CD14-positive monocyte (primary cell): ENCODE results near the gene CTNND2. TPM values are rescaled to one million over a fixed set of nuclear protein-coding genes. Genes with fewer than 3 reads are reported as not detected.

Experiments used
- DNase-seq, 3 donors: peaks; one replicate each; pipeline ENCODE4 v3.0.0-alpha.2; 2011 to 2022
- H2AFZ ChIP-seq: 2 replicates; pipeline ENCODE4 v1.6.0; 2012; ENCODE audit warnings: mild to moderate bottlenecking, low read depth, low read length, inconsistent platforms; ENCODE audit not compliant: insufficient read depth, poor library complexity, severe bottlenecking
- H3K27ac ChIP-seq, 2 donors: 1 replicate in 1 of 2; 2 replicates in 1 of 2; pipeline ENCODE4 v1.5.1; 2012 to 2013; ENCODE audit warnings: low read length in 2 of 2, control low read depth in 1 of 2, inconsistent platforms in 1 of 2, low read depth in 1 of 2, mild to moderate bottlenecking in 1 of 2
- H3K27me3 ChIP-seq, 2 donors: one replicate each; pipeline versions ENCODE4 v1.6.0 to v1.6.1; 2011 to 2013; ENCODE audit warnings: low read length in 2 of 2; ENCODE audit not compliant: control insufficient read depth in 2 of 2, insufficient read depth in 2 of 2
- H3K36me3 ChIP-seq, 2 donors: replicated peaks in 1 of 2; 1 replicate in 1 of 2; 2 replicates in 1 of 2; pipeline versions ENCODE4 v1.5.1 to v1.6.1; 2012 to 2013; ENCODE audit warnings: low read length in 2 of 2, control low read depth in 1 of 2, inconsistent platforms in 1 of 2, mild to moderate bottlenecking in 1 of 2; ENCODE audit not compliant: insufficient read depth in 2 of 2, control insufficient read depth in 1 of 2
- H3K4me1 ChIP-seq, 2 donors: 1 replicate in 1 of 2; 2 replicates in 1 of 2; pipeline versions ENCODE4 v1.5.1 to v1.6.1; 2012 to 2013; ENCODE audit warnings: low read length in 2 of 2, control low read depth in 1 of 2, inconsistent platforms in 1 of 2, mild to moderate bottlenecking in 1 of 2, moderate library complexity in 1 of 2; ENCODE audit not compliant: insufficient read depth in 2 of 2, control insufficient read depth in 1 of 2
- H3K4me2 ChIP-seq: replicated peaks from 2 replicates; pipeline ENCODE3; 2012; ENCODE audit warnings: low read length, moderate library complexity, mild to moderate bottlenecking; ENCODE audit not compliant: poor library complexity, severe bottlenecking; ENCODE audit errors: extremely low read depth
- H3K4me3 ChIP-seq, 3 experiments: fragments of 200-600 bp in 1 of 3; sonication (generic) in 1 of 3; replicated peaks in 1 of 3; 1 replicate in 2 of 3; 2 replicates in 1 of 3; pipeline ENCODE4 v1.5.1; 2011 to 2013; ENCODE audit warnings: low read length in 3 of 3, mild to moderate bottlenecking in 3 of 3, control low read depth in 2 of 3, low read depth in 2 of 3, inconsistent platforms in 1 of 3, moderate library complexity in 1 of 3
- H3K79me2 ChIP-seq: 2 replicates; pipeline ENCODE4 v1.6.0; 2012; ENCODE audit warnings: mild to moderate bottlenecking, control low read depth, inconsistent platforms, low read length, moderate library complexity; ENCODE audit not compliant: insufficient read depth
- H3K9ac ChIP-seq: 2 replicates; pipeline ENCODE4 v1.6.0; 2017; ENCODE audit warnings: low read length, mild to moderate bottlenecking; ENCODE audit not compliant: insufficient read depth, poor library complexity, severe bottlenecking
- H3K9me3 ChIP-seq, 2 donors: replicated peaks in 1 of 2; 1 replicate in 1 of 2; 2 replicates in 1 of 2; pipeline versions ENCODE4 v1.5.1 to v1.6.1; 2012 to 2013; ENCODE audit warnings: low read length in 2 of 2, control low read depth in 1 of 2; ENCODE audit not compliant: control insufficient read depth in 1 of 2, insufficient read depth in 1 of 2
- H4K20me1 ChIP-seq: 2 replicates; pipeline ENCODE4 v1.6.0; 2012; ENCODE audit warnings: mild to moderate bottlenecking, low read length, control low read depth, moderate library complexity; ENCODE audit not compliant: insufficient read depth
- H3K27ac Mint-ChIP-seq, 7 donors: one replicate each; pipeline ENCODE4 v1.8.0; 2020; ENCODE audit warnings: mild to moderate bottlenecking in 7 of 7, mixed read lengths in 7 of 7, moderate library complexity in 6 of 7, inconsistent platforms in 2 of 7
- H3K27me3 Mint-ChIP-seq, 3 donors: one replicate each; pipeline ENCODE4 v1.8.0; 2021 to 2022; ENCODE audit warnings: low read depth in 3 of 3, mild to moderate bottlenecking in 3 of 3, mixed read lengths in 3 of 3, moderate library complexity in 3 of 3, inconsistent platforms in 1 of 3
- H3K36me3 Mint-ChIP-seq, 2 donors: one replicate each; pipeline ENCODE4 v1.8.0; 2020; ENCODE audit warnings: mixed read lengths in 2 of 2, inconsistent platforms in 1 of 2, mild to moderate bottlenecking in 1 of 2
- H3K4me1 Mint-ChIP-seq: one replicate; pipeline ENCODE4 v1.8.0; 2020; ENCODE audit warnings: mild to moderate bottlenecking, mixed read lengths
- H3K4me3 Mint-ChIP-seq, 2 donors: one replicate each; pipeline ENCODE4 v1.8.0; 2020; ENCODE audit warnings: mild to moderate bottlenecking in 2 of 2, mixed read lengths in 2 of 2, moderate library complexity in 1 of 2
- H3K9me3 Mint-ChIP-seq, 7 donors: one replicate each; pipeline ENCODE4 v1.8.0; 2020 to 2022; ENCODE audit warnings: mixed read lengths in 7 of 7, mild to moderate bottlenecking in 6 of 7, moderate library complexity in 6 of 7, inconsistent platforms in 2 of 7
- WGBS: methylation state at CpG from one replicate; pipeline ENCODE4 v1.1.5; 2013; ENCODE audit warnings: missing lambda C conversion rate; ENCODE audit not compliant: insufficient coverage; 5-methylcytosine and 5-hydroxymethylcytosine counted together
- intact Hi-C, 2 donors: fragments of 100-400 bp; cut with micrococcal nuclease; formaldehyde crosslinking; loops; one replicate each; pipeline versions ENCODE4 v1.15.0 to v1.15.1; 2023
- polyA plus RNA-seq, 3 donors: library from polyadenylated mRNA; depleted of rRNA in 1 of 3; unstranded in 2 of 3; stranded (reverse) in 1 of 3; fragments of 300-500 nt in 2 of 3; fragments of >200 nt in 1 of 3; fragmentation: Illumina TruSeq in 2 of 3; gene quantifications; 1 replicate in 2 of 3; 2 replicates in 1 of 3; pipeline ENCODE4 v1.2.3, GENCODE V29; 2012 to 2021
- TF ChIP-seq, protein P1 (sequence below): fragments of 200-600 bp; IDR thresholded peaks from one replicate; pipeline ENCODE4 v1.8.0; 2022; ENCODE audit warnings: antibody characterized with exemption, mild to moderate bottlenecking

CTNND2 gene
- polyA plus RNA-seq, 3 donors, result not detected

DNA sequence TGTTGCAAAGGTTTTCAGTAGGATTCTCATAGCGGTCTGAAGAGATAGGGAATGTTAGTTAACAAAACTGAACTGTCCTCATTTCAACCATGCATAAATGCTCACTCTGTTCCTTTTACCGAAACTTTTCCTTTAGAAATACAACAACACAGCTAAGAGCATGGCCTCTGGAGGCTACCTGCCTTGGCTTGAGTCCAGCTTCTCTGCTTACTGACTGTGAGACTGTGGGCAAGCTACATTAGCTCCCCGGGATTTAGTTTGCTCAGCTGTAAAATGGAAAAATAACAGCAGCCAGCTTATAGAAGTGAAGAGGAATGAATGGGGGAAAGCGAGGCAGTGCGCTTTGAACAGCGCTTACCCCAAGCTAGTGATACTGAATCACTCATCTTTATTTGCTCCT is 635.4 kb downstream of the CTNND2 start:
- H3K27ac ChIP-seq, result no peak overlapping the region
- intact Hi-C loops, result no loop called here
- peak overlapping the region; percentile 30 for H2AFZ ChIP-seq
- TF ChIP-seq, protein P1, sequence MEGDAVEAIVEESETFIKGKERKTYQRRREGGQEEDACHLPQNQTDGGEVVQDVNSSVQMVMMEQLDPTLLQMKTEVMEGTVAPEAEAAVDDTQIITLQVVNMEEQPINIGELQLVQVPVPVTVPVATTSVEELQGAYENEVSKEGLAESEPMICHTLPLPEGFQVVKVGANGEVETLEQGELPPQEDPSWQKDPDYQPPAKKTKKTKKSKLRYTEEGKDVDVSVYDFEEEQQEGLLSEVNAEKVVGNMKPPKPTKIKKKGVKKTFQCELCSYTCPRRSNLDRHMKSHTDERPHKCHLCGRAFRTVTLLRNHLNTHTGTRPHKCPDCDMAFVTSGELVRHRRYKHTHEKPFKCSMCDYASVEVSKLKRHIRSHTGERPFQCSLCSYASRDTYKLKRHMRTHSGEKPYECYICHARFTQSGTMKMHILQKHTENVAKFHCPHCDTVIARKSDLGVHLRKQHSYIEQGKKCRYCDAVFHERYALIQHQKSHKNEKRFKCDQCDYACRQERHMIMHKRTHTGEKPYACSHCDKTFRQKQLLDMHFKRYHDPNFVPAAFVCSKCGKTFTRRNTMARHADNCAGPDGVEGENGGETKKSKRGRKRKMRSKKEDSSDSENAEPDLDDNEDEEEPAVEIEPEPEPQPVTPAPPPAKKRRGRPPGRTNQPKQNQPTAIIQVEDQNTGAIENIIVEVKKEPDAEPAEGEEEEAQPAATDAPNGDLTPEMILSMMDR, result no peak
- no peak for DNase-seq
- no peaks in the 10 kb centered on the region for H3K4me1 ChIP-seq
- no peaks in the 10 kb centered on the region for H3K36me3 Mint-ChIP-seq
- H3K4me2 ChIP-seq, result no peak overlapping the region
- H3K27ac Mint-ChIP-seq, result no peak overlapping the region
- H3K79me2 ChIP-seq, result no peaks in the 10 kb centered on the region
- H3K9ac ChIP-seq, result no peak overlapping the region
- H3K9me3 ChIP-seq, result no peaks in the 10 kb centered on the region
- no peaks in the 10 kb centered on the region for H3K9me3 Mint-ChIP-seq
- WGBS, result 100% methylated on average over 1 of the region's 6 CpGs
- H3K4me1 Mint-ChIP-seq, result peaks cover 5% of the 10 kb centered on the region
- no peak overlapping the region for H3K4me3 ChIP-seq
- peaks cover 0 to 1% (median 0%) of the 10 kb centered on the region in 3 donors for H3K27me3 Mint-ChIP-seq
- H3K36me3 ChIP-seq, result no peaks in the 10 kb centered on the region
- H3K4me3 Mint-ChIP-seq, result no peak overlapping the region
- H4K20me1 ChIP-seq, result no peaks in the 10 kb centered on the region
- no peaks in the 10 kb centered on the region for H3K27me3 ChIP-seq

DNA sequence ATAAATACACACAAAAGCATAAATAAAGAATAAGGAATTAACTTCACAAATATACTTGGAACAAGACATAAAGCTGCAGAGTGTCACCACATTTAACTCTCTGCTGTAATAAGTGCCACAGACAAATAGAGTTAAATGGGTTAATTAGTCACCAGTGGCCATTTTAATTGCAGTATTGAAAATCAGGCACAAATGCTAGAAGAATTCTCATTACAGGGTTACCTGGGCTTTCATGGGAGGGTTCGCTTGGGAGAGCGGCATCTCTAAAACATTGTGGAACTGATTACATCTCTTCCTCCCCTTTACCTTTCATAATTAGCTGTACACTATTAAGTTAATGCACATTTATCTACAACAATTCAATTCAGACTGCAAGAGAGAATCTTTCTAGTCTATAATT is 637.9 kb downstream of the CTNND2 start:
- Histone ChIP-seq H3K9me3 (no peaks in the 10 kb centered on the region), H3K4me3 (no peak overlapping the region), H3K4me1 (no peaks in the 10 kb centered on the region), H4K20me1 (no peaks in the 10 kb centered on the region), H3K79me2 (no peaks in the 10 kb centered on the region), H3K27me3 (no peaks in the 10 kb centered on the region), H3K27ac (no peak overlapping the region), H3K4me2 (no peak overlapping the region), H2AFZ (no peak overlapping the region), H3K9ac (no peak overlapping the region), H3K36me3 (no peaks in the 10 kb centered on the region)
- Mint-ChIP-seq H3K9me3 (no peaks in the 10 kb centered on the region), H3K27ac (no peak overlapping the region), H3K27me3 (peaks cover 0 to 1% (median 0%) of the 10 kb centered on the region in 3 donors), H3K36me3 (no peaks in the 10 kb centered on the region), H3K4me3 (no peak overlapping the region), H3K4me1 (peaks cover 5% of the 10 kb centered on the region)
- TF ChIP-seq, protein P1, result no peak
- no CpG with 5 or more reads among the region's 2 CpGs for WGBS
- no peak for DNase-seq
- intact Hi-C loops, result no loop called here
